Measurements from ENCODE around the gene DDX47.
"Not testable (repeated sequence)": the region's sequence is repeated elsewhere in the genome, so short reads cannot be mapped to it uniquely, and the experiment has no call there.

DDX47 gene

DNA sequence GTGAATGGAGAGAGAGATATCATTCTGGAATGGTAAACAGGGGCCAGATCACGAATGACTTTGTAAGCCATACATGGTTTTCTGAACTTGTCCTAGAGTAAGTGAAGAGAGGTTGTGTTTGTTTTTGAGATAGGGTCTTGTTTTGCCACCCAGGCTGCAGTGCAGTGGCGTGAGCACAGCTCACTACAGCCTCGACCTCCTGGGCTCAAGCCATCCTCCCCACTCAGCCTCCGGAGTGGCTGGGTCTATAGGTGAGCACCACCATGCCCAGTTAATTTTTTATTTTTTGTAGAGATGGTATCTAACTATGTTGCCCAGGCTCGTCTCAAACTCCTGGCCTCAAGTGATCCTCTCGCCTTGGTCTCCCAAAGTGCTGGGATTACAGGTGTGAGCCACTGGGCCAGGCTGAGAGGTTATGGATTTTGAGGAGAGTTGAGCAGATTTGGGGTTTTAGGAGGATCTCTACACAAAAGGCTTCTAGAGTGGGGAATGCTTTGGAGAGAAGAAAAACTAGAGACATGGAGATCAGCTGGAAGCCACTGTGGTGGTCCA, 58.5 kb downstream of the DDX47 start:
- in situ Hi-C loops (cut with HindIII; ENCODE audit: low sequenced_read_pairs) = no loop called here
- no peak overlapping the region for H3K4me3 ChIP-seq (ENCODE audit: low read depth, low read length)
- DNase-seq (ENCODE audit: low read depth, low spot score) = no peak
- TF ChIP-seq, protein P1, sequence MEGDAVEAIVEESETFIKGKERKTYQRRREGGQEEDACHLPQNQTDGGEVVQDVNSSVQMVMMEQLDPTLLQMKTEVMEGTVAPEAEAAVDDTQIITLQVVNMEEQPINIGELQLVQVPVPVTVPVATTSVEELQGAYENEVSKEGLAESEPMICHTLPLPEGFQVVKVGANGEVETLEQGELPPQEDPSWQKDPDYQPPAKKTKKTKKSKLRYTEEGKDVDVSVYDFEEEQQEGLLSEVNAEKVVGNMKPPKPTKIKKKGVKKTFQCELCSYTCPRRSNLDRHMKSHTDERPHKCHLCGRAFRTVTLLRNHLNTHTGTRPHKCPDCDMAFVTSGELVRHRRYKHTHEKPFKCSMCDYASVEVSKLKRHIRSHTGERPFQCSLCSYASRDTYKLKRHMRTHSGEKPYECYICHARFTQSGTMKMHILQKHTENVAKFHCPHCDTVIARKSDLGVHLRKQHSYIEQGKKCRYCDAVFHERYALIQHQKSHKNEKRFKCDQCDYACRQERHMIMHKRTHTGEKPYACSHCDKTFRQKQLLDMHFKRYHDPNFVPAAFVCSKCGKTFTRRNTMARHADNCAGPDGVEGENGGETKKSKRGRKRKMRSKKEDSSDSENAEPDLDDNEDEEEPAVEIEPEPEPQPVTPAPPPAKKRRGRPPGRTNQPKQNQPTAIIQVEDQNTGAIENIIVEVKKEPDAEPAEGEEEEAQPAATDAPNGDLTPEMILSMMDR (IDR thresholded peaks at IDR 0.05; ENCODE audit: low read depth, low read length) = no peak

DNA sequence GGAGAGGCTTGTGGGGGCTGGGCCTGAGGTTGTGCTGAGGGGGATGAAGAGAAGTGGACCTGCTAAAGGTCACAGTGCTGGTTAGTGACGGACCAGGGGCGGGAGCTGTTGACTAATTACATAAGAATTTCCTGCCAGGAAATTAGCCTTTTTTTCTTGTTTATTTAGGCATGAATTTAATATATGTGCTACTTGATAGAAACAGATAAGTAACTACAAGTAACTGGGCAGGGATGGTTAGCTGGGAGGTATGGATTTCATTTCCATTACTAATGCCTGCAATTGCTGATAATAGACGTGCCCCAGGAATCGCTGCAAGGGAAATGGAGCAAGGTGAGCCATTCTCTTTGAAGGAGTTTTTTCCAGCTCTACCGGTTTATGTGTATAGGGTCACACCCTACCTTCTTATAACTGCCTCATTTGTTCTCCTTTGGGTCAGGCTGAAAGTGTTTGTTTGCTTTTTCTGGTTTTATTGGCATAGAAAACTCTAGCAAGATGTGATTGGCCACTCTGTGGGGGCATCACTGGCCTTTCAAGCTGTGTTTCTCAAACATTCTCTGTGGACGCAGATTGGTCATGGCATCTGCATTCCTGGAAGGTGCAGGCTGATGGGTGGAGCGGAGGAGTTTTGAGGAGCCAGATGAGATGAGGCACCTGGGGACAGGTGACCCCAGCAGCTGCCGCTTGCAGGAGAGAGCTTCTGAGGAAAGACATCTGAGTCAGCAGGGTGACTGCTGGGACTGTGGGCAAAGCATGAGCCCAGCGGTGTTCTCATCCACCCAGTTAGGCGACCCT, 59.2 kb downstream of the DDX47 start:
- TF ChIP-seq, protein P1 (IDR thresholded peaks at IDR 0.05; ENCODE audit: low read depth, low read length) = no peak
- no peak overlapping the region for H3K4me3 ChIP-seq (ENCODE audit: low read depth, low read length)
- in situ Hi-C loops (cut with HindIII; ENCODE audit: low sequenced_read_pairs) = no loop called here
- peak; percentile 73 for DNase-seq (ENCODE audit: low read depth, low spot score)

GRCh38 chr12:12872934-12873275, 59.8 kb downstream of the DDX47 start:
- TF ChIP-seq, protein P1 (IDR thresholded peaks at IDR 0.05; ENCODE audit: low read depth, low read length) = no peak
- DNase-seq (ENCODE audit: low read depth, low spot score) = peak; percentile 59
- no peak overlapping the region for H3K4me3 ChIP-seq (ENCODE audit: low read depth, low read length)
- in situ Hi-C loops (cut with HindIII; ENCODE audit: low sequenced_read_pairs) = no loop called here

DNA sequence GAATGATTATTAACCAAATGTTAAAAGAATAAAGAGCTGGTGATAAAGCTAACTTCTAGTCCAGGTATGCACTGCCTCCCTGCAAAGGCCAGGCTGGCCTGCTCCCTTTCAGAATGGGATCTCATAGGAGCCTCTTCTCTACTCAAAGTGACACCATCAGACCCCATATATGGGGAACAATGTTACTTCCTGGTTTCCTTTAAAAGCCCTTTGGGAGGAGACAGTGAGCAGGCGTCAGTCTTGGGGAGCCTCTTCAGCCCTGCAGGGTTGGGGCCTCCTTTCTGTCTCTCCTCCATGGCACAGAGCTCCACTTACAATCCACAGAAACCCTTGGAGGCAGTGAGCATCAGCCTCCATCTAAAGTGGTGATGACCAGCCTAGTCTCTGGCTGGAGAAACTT, 60.9 kb downstream of the DDX47 start:
- no peak overlapping the region for H3K4me3 ChIP-seq (ENCODE audit: low read depth, low read length)
- in situ Hi-C loops (cut with HindIII; ENCODE audit: low sequenced_read_pairs) = no loop called here
- DNase-seq (ENCODE audit: low read depth, low spot score) = no peak
- TF ChIP-seq, protein P1 (IDR thresholded peaks at IDR 0.05; ENCODE audit: low read depth, low read length) = no peak

- in situ Hi-C loops (cut with HindIII; ENCODE audit: low sequenced_read_pairs); DNase-seq (ENCODE audit: low read depth, low spot score); H3K4me3 ChIP-seq (ENCODE audit: low read depth, low read length): not testable (repeated sequence)
Observed at GRCh38 chr12:12875301-12875700, 62.2 kb downstream of the DDX47 start.

GRCh38 chr12:12877153-12877768, 64.1 kb downstream of the DDX47 start:
- DNase-seq (ENCODE audit: low read depth, low spot score) = no peak
- TF ChIP-seq, protein P1 (IDR thresholded peaks at IDR 0.05; ENCODE audit: low read depth, low read length) = no peak
- H3K4me3 ChIP-seq (ENCODE audit: low read depth, low read length) = no peak overlapping the region
- in situ Hi-C loops (cut with HindIII; ENCODE audit: low sequenced_read_pairs) = no loop called here

All from astrocyte of the spinal cord (primary cell).